Measurements from ENCODE around the gene OGFR. TPM values are rescaled to one million over a fixed set of nuclear protein-coding genes. Genes with fewer than 3 reads are reported as not detected.

OGFR gene
- polyA plus RNA-seq, 3 donors = 47.8 to 114 (median 79.3) TPM

GRCh38 chr20:62841705-62842212 is 37.1 kb downstream of the OGFR start:
- H3K79me2 ChIP-seq (ENCODE audit: insufficient read depth, low read length) = no peaks in the 10 kb centered on the region
- H3K36me3 ChIP-seq (replicated peaks in 1 of 2; ENCODE audit: control insufficient read depth in 1 of 2, insufficient read depth in 2 of 2, low read length in 2 of 2) = peaks cover 6 to 13% of the 10 kb centered on the region in 2 donors
- peaks cover 15 to 18% of the 10 kb centered on the region in 2 donors for H3K4me1 ChIP-seq (ENCODE audit: control insufficient read depth in 1 of 2, insufficient read depth in 2 of 2, low read length in 2 of 2)
- no peak for TF ChIP-seq CTCF (IDR thresholded peaks at IDR 0.05)
- H3K36me3 Mint-ChIP-seq = peaks cover 18 to 22% of the 10 kb centered on the region in 2 donors
- no peak overlapping the region for H3K27ac ChIP-seq (ENCODE audit: low read depth in 1 of 2, low read length in 2 of 2)
- no peak overlapping the region for H3K9ac ChIP-seq (ENCODE audit: insufficient read depth, low read length, poor library complexity, severe bottlenecking)
- H3K9me3 Mint-ChIP-seq = peaks cover 0 to 8% (median 0%) of the 10 kb centered on the region in 7 donors
- WGBS (ENCODE audit: insufficient coverage) = 93% methylated on average over 15 of the region's 16 CpGs
- H3K4me3 Mint-ChIP-seq = no peak overlapping the region
- H4K20me1 ChIP-seq (ENCODE audit: insufficient read depth, low read length) = no peaks in the 10 kb centered on the region
- no peak overlapping the region for H3K4me3 ChIP-seq (replicated peaks in 1 of 3; ENCODE audit: low read depth in 2 of 3, low read length in 3 of 3)
- H2AFZ ChIP-seq (ENCODE audit: insufficient read depth, low read depth, low read length, poor library complexity, severe bottlenecking) = no peak overlapping the region
- no peak for DNase-seq
- H3K9me3 ChIP-seq (replicated peaks in 1 of 2; ENCODE audit: control insufficient read depth in 1 of 2, insufficient read depth in 1 of 2, low read length in 2 of 2) = no peaks in the 10 kb centered on the region
- no peaks in the 10 kb centered on the region for H3K27me3 ChIP-seq (ENCODE audit: control insufficient read depth in 2 of 2, insufficient read depth in 2 of 2, low read length in 2 of 2)
- intact Hi-C loops (cut with micrococcal nuclease) = no loop called here
- H3K4me2 ChIP-seq (replicated peaks; ENCODE audit: extremely low read depth, low read length, poor library complexity, severe bottlenecking) = no peak overlapping the region
- H3K27me3 Mint-ChIP-seq (ENCODE audit: low read depth in 3 of 3) = peaks cover 0 to 5% (median 3%) of the 10 kb centered on the region in 3 donors
- peaks cover 20% of the 10 kb centered on the region for H3K4me1 Mint-ChIP-seq
- no peak overlapping the region for H3K27ac Mint-ChIP-seq

GRCh38 chr20:62843656-62844055 is 39.0 kb downstream of the OGFR start:
- H3K36me3 ChIP-seq (replicated peaks in 1 of 2; ENCODE audit: control insufficient read depth in 1 of 2, insufficient read depth in 2 of 2, low read length in 2 of 2) = peaks cover 6 to 17% of the 10 kb centered on the region in 2 donors
- Mint-ChIP-seq H3K27me3 (ENCODE audit: low read depth in 3 of 3) (peaks cover 0 to 5% (median 2%) of the 10 kb centered on the region in 3 donors), H3K27ac (no peak overlapping the region), H3K4me1 (peaks cover 4% of the 10 kb centered on the region), H3K9me3 (peaks cover 0 to 8% (median 0%) of the 10 kb centered on the region in 7 donors), H3K36me3 (peaks cover 25 to 29% of the 10 kb centered on the region in 2 donors), H3K4me3 (no peak overlapping the region)
- H3K79me2 ChIP-seq (ENCODE audit: insufficient read depth, low read length) = no peaks in the 10 kb centered on the region
- no peak overlapping the region for H2AFZ ChIP-seq (ENCODE audit: insufficient read depth, low read depth, low read length, poor library complexity, severe bottlenecking)
- H3K27ac ChIP-seq (ENCODE audit: low read depth in 1 of 2, low read length in 2 of 2) = no peak overlapping the region
- 98% methylated on average over 8 of the region's 10 CpGs for WGBS (ENCODE audit: insufficient coverage)
- TF ChIP-seq CTCF (IDR thresholded peaks at IDR 0.05) = no peak
- DNase-seq = no peak
- H3K4me2 ChIP-seq (replicated peaks; ENCODE audit: extremely low read depth, low read length, poor library complexity, severe bottlenecking) = no peak overlapping the region
- H3K9ac ChIP-seq (ENCODE audit: insufficient read depth, low read length, poor library complexity, severe bottlenecking) = no peak overlapping the region
- H3K27me3 ChIP-seq (ENCODE audit: control insufficient read depth in 2 of 2, insufficient read depth in 2 of 2, low read length in 2 of 2) = no peaks in the 10 kb centered on the region
- H3K4me1 ChIP-seq (ENCODE audit: control insufficient read depth in 1 of 2, insufficient read depth in 2 of 2, low read length in 2 of 2) = peaks cover 0 to under 1% of the 10 kb centered on the region in 2 donors
- H3K9me3 ChIP-seq (replicated peaks in 1 of 2; ENCODE audit: control insufficient read depth in 1 of 2, insufficient read depth in 1 of 2, low read length in 2 of 2) = no peaks in the 10 kb centered on the region
- H3K4me3 ChIP-seq (replicated peaks in 1 of 3; ENCODE audit: low read depth in 2 of 3, low read length in 3 of 3) = no peak overlapping the region
- intact Hi-C loops (cut with micrococcal nuclease) = no loop called here
- no peaks in the 10 kb centered on the region for H4K20me1 ChIP-seq (ENCODE audit: insufficient read depth, low read length)
